Measurements from ENCODE around the gene HOXB3.

The HOXB3 gene

GRCh38 chr17:48596735-48597527 is 6.9 kb upstream of the HOXB3 start:
- DNase-seq = peak; percentile 68

DNA sequence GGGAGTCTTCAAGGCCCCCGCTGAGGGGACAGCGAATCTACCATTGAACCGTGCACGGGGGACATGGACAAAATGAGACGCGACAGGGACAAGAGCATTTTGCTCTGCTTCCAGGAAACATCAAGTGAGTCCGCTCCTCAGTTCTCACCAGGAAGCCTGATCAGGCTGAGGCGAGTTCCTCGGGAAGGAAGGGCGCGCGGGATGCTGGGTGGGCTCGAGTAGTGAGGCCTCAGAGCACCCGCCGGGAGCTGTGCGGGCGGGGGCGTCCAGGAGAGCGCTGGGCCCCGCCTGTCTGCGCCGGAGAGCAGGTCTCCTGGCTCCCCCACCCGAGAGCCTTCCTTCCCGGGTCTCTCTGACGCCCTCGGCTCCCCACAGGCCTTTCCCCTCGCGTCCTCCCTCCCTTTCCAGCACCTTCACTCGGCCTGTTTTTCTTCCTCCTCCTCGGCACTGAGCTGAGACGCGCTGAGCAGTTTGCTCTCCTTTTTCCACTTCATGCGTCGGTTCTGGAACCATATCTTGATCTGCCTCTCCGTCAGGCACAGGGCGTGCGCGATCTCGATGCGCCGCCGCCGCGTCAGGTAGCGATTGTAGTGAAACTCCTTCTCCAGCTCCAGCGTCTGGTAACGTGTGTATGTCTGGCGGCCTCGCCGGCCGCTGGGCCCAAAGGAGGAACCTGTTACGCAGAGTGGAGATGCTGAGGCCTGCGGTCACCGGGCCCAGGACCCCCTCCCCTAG is 6.1 kb upstream of the HOXB3 start:
- no peak for DNase-seq

DNA sequence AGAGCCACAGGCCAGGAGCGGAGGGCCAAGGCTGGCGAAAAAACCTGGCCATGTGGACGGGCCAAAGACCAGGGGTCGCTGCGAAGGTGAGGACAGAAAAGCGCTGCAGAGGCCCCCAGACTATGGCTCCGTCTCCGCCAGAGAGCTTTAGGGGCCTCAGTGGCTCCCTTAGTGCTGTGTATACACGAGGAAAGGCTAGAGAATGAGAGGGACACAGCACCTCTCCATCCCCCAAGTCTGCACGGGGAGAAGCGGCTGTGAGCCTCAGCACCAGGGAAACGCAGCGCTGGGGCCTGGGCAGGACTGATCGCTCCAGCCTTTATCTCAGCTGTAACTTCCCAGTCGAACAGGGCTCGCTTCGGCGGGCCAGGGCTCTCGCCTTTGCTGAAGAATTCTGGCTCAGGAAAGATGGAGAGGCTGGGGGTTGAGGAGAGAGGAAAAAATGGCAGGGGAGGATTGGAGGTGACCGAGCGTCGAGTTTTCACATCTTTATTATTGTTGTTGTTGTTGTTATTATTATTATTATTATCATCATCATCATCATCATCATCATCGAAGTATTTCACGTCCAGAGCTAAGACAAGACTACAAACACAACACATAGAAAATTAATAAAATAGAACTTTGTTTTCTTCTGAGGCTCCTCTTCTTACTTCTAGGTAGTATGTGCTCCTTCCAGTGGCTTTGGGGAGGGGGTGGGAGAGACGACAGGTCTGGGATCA is 5.4 kb upstream of the HOXB3 start:
- no peak for DNase-seq

DNA sequence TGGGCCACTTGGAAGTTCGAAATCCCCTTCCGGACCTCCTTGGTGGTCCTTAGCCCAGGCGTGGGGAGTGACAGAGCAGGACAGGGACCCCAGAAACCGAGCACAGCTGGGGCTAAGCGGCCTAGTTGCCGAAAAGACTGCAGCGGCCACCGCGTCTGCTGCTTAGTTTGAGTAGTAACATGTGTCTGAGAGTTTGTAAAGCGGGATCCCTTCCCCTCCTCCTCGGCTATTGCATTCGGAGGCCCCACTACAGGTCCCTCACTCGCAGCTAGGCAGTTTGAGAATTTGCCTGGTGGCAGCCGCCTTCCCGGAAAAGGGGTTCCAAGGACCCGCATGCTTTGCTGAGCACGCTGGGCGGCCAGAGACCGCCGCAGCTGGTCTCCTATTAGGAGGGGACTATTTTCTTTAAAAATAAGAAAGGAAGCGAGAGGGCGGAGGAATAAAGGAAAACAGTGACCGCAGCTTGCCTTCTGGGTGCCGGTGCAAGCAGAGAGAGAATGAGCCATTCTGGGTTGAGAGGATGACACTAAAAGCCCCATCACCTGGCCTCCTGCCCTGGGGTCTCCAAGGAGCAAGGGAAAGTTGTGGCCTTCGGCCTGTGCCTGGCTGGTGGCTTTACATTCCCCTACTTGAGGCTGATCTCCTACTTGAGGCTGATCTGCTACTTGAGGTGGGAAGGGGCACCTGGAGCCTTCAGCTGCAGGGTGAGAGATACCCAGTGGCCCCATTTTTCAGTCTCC is 4.7 kb upstream of the HOXB3 start:
- no peak for DNase-seq

GRCh38 chr17:48593840-48594537 is 3.9 kb upstream of the HOXB3 start:
- DNase-seq = peak; percentile 90

GRCh38 chr17:48593126-48593829 is 3.2 kb upstream of the HOXB3 start, which contains the start of gene HOXB5:
Gene HOXB5, minus strand, starts transcription at chr17:48593779. Its CDS starts 97 bp downstream, at chr17:48593682.
- no peak for DNase-seq

DNA sequence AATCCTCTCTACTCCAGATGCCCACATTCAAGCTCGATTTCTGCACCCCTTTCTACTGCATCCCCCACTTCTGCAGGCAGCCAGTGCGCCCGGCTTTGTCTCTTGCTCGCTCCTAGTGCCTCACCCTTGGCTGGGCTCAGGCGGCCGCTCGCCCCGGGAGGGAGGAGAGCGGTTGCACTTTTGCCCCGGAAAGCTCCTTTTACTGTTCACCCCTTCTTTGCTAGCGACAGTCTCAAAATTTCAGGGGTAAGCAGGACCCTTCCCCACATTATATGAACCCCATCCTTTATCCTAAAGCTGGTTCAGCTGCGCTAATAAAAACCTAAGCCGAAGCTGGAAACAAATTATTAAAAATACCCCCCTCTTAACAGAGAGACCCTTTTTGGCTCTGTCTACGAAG is 2.5 kb upstream of the HOXB3 start:
- no peak for DNase-seq

DNA sequence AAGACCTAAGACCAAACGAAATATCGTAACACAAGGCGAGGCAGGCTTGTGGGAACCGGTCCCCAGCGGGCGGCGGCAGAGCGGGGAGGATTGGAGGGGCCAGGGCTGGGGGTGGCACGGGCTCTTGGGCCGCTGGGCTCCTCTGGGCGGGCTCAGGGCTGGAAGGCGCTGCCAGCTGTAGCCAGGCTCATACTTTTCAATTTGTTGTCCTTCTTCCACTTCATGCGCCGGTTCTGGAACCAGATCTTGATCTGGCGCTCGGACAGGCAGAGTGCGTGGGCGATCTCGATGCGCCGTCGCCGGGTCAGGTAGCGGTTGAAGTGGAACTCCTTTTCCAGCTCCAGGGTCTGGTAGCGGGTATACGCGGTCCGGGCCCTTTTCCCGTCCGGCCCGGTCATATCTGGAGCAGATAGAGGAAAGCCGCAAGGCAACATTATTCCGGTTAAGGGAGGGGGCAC is 2.0 kb upstream of the HOXB3 start:
- DNase-seq = no peak

- DNase-seq = no peak
Measured at GRCh38 chr17:48591255-48592056, 1.4 kb upstream of the HOXB3 start.

DNA sequence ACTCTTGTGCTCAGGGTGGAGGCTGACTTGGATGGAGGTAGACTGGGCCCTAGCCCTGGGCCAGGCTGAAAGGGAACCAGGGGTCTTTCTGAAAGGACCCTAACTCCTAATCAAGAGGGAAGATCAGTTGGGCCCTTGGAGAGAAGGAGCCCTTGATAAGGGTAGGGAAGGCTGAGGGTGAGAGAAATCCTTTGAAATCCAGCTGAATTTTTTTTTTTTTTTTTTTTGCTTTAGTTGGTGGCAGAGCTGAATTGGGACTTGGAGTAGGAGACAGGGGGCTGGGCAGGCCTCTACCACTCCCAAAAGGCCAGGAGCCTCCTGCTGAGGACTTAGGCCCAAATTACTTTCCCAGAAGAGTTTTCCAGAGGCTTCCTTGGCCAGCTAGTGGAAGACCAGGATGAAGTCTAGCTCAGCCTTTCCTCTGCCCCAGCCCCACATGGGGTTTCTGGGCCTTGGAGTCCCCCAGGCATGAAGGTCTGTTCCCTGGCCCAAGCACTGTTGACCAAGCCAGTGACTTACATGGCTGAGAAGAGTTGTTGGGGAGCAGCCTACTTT is 643 bp upstream of the HOXB3 start:
- no peak for DNase-seq

DNA sequence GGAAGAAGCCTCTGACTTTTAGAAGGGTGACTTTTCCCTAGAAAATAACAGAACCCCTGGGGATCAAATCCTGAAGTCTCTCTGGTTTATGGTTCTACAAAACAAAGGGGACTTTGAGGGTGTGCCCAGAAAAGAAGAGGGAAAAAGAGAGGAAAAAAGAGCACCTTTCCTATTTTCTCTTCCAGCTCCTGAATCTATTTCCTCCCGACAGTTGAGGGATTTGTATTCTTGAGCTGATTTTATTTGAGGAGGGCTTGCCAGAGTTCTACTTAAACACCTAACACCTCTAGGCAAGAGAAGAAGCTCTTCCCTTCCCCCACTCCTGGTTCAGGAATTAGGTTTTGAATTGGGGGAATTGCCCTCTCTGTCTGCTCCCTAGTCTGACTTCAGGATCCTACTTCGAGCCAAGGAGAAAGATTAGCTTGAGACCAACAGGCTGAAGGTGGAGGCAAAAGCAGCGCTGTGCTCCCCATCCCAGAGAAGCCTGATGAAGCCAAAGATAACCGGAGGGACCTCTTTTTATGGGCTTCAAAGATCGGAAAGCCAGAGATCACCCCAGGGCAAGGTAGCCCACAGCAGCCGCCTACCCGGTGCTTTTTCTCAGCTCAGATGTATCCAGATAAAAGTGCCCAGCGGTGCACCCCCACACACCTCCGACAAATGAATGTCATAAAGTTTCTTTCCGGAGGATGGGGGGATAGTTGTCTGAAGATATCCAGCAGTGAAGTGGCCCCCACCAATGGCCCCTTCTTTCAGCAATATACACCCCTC is 796 bp downstream of the HOXB3 start:
- no peak for DNase-seq

GRCh38 chr17:48588528-48588927 is 1.5 kb downstream of the HOXB3 start:
- no peak for DNase-seq

GRCh38 chr17:48588074-48588415 is 2.0 kb downstream of the HOXB3 start:
- no peak for DNase-seq

GRCh38 chr17:48587276-48588073 is 2.6 kb downstream of the HOXB3 start:
- DNase-seq = no peak

- DNase-seq = no peak
Measured at GRCh38 chr17:48586355-48587258, 3.4 kb downstream of the HOXB3 start.

DNA sequence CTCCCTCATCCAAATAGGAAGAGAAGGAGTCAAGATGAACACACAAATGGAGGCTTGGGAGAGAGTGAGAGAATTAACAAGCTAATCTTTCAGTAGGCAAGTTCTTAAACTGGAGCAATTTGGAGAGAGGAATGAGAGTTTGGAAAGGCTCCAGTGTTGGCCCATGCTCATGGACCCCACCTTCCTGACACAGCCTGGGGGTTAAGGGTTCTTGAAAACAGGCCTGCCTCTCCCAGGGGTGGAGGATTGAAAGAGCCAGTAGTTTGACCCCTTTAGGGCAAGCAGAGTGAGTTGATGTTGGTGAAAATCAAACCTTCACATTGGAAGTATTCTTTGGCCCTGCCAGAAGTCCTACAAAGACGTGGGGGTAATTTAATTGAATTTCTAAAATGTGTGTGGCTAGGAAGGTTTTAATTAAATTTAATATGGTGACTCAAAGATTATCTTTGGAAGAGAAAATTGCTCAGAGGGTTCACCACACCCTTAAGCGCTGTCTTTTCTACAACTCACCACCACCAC is 5.8 kb downstream of the HOXB3 start:
- DNase-seq = peak; percentile 57

GRCh38 chr17:48583708-48584222 is 6.3 kb downstream of the HOXB3 start:
- DNase-seq = no peak
